DLD1 (cell line): Measurements from ENCODE around the gene B4GALT1.
"Not testable (repeated sequence)": the region's sequence is repeated elsewhere in the genome, so short reads cannot be mapped to it uniquely, and the experiment has no call there.

Experiments used
- in situ Hi-C: cut with HindIII; loops from 2 replicates; pipeline ENCODE4 v1.10.0; 2017; ENCODE audit warnings: low sequenced_read_pairs

B4GALT1 gene

DNA sequence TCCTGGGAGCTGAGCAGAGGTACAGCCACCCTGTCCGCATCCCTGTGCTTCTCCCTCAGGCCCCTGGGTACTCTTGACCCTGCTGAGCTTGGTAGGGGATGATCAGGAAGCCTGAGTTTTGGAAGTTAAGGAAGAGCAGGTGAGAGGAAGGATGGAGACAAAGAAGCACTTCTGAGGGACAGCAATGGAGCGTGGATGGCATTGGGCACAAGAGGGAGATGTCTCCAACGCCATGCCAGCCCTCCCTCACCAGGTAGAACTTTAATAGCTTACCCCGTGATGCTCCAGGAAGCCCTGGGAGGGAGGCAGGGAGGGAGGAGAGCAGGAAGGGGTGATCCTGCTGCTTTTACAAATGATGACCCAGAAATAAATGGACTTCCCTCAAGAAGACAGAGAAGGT is 60.8 kb downstream of the B4GALT1 start:
- in situ Hi-C loops: no loop called here

DNA sequence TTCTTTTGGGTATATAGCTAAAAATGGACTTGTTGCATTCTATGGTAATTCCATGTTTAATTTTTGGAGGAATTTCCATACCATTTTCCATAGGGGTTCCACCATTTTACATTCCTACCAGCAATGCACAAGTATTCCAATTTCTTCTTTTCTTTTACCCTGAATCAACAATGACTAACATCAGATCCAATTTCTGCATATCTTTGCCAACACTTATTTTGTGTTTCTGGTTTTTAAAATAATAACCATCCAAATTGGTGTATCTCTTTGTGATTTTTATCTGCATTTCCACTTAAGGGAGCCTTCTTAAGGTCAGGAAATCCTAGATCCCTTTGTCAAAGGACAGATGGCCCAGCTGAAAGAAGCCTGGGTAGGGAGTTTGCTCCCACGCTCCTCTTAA is 61.2 kb downstream of the B4GALT1 start:
- in situ Hi-C loops: no loop called here

DNA sequence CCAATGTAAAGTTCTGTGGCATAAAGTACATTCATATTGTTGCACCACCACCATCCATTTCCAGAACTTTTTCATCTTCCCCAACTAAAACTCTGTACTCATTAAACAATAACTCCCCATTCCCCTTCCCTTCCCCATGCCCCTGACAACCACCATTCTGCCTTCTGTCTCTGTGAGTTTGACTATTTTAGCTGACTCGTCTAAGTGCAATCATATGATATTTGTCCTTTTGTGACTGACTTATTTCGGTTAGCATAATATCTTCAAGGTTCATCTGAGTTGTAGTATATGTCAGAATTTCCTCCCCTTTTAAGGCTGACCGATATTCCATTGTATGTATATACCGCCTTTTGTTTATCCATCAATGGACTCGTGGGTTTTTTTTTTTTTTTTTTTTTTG is 61.6 kb downstream of the B4GALT1 start:
- in situ Hi-C loops: no loop called here

DNA sequence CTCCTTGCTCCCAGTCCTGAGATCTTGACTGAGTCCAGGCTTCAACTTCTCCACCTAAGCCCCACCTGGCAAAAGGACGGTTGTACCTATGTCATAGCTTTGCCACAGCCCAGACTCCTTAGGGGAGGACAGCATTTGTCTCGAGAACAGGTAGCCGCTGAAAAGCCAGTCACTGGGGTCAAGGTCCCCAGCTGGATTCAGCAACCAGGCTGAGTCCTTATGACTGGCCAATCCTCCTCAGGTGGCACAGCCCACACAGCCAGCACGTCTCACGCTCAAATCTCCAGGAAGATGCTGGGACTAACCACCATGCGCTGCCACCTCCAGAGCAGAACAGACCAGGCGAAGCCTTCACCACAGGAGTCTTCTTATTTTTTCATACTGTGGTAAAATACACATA is 62.7 kb downstream of the B4GALT1 start:
- in situ Hi-C loops: no loop called here

DNA sequence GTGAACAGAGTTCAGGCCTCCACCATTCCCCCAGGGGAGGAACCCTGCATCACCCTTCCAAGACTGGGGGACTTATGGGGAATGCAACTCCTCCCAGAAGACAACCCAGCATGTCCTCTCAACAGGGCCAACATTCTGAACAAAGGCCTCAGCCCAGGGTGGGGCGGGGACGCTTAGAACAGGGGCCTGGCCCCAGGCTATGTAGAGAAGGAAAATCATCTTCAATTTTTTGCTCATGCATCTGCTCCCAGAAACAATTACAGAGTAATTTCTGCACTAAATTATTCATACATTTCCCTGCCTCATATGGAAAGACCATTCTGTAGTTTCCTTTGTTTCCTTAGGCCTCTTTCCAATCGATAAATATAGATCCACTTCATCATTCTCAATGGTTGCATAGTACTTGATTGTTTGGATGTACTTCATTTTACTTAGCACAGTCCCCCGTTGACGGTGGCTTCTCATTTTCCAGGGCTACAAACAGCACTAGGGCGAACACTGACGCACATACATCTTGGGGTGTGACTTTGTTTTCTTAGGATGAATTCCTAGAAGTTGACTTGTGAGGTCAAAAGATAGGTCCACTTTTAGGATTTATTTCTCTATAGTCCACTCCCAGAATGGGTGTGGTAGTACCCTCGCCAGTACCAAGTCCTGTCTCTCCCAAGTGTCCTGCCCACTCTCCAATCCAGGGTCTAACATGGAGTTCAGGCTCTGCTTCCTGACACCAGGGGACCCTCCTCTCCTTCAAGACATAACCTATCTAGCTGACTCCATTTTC is 63.4 kb downstream of the B4GALT1 start:
- in situ Hi-C loops: no loop called here

- in situ Hi-C loops: no loop called here
Observed at GRCh38 chr9:33102551-33103210, 64.5 kb downstream of the B4GALT1 start.

DNA sequence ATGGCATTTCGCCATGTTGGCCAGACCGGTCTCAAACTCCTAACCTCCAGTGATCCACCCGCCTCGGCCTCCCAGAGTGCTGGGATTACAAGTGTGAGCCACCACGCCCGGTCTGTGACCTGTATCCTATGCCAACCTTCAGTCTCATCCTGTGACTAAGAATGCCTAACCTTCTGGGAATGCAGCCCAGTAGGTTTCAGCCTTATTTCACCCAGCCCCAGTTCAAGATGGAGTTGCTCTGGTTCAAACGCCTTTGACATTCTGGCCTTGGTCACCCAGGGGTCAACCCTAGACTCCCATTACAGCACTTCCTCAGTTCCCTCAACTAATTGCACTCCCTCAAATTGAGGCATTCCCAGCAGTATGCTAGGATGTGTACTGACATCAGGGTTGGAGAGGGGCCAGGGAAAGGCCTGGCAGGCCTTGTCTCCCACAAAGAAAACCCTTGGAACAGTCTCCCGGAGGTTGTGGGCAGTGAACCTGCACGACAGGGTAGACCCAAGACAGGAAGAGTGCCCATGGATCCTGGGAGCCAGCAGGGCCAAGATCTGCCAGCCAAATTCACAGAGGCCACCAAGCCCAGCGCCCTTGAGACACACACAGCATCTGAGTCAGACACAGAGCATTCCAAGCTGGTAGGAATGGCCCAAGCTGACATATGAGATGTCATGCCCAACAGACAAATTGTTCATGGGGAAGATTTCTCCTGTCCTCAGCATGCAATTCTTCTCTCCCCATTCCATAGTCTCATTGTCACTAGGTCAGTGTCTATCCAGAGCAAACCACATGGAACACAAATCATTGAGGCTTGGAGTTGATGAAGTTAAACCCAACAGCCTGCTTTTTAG is 65.8 kb downstream of the B4GALT1 start:
- in situ Hi-C loops: no loop called here

DNA sequence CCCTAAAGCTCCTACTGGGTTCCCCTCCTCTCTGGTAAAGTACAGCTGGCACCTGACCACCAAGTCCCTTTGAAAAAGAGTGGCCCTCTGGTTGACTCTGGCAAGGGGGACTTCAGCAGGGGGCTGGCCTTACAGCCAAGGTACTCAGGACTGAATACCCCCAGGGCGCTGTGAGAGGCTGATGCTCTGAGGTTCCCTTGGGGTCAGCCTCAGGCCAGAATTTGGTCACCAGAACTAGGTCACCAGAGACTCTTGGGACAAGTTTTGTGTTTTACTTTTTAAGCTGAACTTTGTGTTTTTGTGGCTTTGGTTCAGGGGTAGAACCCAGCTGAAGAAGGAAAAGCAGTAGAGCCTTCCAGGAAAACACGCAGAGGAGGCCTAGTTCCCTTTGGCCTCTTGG is 67.4 kb downstream of the B4GALT1 start:
- in situ Hi-C loops: no loop called here

- in situ Hi-C loops: no loop called here
Observed at GRCh38 chr9:33097192-33097591, 69.9 kb downstream of the B4GALT1 start.

DNA sequence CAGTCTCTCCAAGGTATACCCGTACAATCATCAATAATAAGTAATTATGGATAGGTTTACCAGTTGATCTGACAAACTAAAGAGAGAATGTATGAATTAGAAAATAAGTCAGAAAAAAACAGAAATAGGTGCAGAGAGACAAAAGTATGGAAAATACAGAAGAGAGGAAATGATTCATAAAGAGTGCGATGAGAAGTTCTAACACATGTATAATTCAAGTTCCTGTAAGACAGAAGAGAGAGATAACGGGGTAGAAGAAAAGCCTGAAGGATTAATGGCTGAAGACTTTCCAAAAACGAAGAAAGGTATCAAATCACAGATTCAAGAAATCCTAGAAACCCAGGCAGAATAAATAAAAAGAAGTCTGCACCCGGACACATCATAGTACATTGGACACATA is 74.5 kb downstream of the B4GALT1 start:
- in situ Hi-C loops: no loop called here

- in situ Hi-C loops: not testable (repeated sequence)
Observed at GRCh38 chr9:33085672-33086071, 81.5 kb downstream of the B4GALT1 start.

- in situ Hi-C loops: no loop called here
Observed at GRCh38 chr9:33082538-33083326, 84.4 kb downstream of the B4GALT1 start.

DNA sequence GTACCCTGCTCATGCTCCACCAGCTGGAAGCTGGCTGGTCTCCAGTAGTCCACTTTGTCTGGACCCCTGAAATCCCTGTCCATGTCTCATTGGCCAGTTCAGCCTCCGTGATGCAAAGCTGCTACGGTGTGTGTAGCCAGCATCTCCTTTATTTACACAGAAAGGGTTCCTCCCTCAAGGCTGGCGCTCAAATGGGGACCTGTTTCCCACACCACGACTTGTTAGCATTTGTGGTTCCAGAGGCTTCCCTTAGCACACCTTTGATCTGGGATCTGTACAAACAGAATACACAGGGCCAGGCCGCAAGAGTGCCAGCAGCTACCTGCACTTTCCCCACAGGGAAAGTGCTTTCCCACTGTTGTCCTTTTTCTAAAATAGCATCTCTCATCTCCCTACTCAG is 85.0 kb downstream of the B4GALT1 start:
- in situ Hi-C loops: no loop called here

DNA sequence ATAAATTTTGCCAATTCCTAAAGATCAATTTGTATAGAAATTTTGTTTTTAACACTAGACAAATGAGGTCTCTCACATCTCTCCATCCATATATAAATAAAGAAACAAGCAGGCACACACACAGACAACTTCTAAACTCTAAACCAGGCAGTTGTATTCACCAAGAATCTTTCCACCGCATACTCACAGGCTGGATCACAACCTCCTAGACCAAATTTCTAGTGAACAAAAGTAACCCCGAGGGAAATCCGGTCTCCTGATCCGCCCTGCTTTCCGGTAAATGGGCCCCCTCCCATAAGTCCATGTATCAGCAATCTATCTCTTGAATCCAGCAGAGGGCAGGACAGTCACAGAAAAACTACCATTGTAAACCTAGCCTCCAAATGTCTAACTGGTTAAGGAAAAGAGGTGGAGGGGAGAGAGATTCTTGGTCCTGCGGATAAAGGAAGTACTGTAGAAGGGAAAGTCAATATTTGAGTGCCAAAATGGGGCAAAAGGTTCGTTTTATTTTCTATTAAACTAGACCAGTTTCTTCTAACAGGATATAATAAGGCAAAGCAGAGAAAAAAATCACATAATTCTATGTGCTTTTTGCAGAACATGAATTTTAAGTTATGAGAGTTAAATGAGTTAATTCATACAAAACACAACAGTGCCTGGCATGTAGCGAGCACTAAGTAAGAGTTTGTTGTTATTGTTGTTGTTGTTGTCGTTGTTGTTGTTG is 85.8 kb downstream of the B4GALT1 start:
- in situ Hi-C loops: no loop called here

GRCh38 chr9:33080534-33080933 is 86.6 kb downstream of the B4GALT1 start:
- in situ Hi-C loops: no loop called here

DNA sequence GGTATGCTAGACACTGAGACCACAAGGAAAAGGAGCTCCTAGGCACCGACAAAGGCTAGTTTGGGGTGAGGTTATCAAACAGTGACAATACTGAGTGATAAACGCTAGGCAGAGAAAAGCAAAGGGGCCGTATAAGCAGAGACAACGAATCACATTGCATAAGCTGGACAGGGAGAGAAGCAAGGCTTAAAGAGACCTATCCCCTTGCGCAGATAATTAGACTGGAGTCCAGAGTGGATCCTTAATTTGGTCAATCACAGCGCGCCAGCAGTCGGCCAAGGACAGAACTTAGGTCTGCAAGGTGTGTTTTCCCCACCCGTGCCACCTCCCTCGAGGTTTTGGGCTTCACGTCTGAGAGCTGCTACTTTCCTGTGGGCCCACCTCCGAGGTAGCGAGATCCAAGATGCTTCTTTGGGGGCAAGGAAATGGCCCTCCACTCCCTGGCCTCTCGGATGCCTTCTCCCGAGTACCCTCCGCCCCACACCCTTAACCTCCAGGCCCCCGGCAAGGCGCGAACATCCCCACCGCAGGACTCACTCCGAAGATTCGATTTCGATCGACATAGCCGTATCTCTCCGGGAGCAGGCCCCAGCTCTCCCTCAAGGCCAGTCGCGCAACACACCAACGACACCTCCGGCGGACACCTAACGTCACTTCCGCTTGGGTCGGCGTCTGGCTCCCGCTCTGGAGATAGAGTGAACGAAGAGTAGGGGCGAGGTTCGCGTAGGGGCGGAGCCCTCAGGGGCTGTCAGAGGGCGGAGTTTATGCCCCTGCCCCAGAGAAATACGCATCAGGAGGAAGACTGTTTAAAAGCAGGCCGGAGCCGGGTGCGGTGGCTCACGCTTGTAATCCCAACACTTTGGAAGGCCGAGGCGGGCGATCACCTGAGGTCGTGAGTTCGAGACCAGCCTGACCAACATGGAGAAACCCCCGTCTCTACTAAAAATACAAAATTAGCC is 90.8 kb downstream of the B4GALT1 start, which contains the start of gene SMU1:
Gene SMU1, minus strand, starts transcription at position 629 of the 959 bp plus-strand sequence. Its CDS starts 66 bp downstream, at position 563.
- in situ Hi-C loops: loop anchor here (5.0 kb wide), 1 partner anchor 76 kb away; no protein-coding TSS in a partner anchor

DNA sequence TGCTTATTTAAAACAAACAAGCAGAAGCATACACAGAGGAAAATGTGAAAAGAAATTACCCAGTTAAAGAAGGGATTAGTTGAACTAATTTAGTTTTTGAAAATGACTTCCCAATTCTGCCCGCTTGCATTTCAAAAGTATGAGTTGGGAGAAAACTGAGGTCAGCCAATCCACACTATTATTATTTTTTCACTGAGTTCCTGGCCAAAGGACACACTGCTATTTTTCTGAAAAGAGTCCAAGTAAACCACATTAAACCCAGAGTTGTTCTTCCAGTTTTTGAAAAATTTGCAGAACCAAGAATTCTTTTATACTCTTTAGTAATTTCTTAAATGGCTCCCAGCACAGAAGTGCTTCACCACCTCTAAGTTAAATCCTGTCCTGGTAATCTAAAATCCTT is 98.1 kb downstream of the B4GALT1 start:
- in situ Hi-C loops: no loop called here

DNA sequence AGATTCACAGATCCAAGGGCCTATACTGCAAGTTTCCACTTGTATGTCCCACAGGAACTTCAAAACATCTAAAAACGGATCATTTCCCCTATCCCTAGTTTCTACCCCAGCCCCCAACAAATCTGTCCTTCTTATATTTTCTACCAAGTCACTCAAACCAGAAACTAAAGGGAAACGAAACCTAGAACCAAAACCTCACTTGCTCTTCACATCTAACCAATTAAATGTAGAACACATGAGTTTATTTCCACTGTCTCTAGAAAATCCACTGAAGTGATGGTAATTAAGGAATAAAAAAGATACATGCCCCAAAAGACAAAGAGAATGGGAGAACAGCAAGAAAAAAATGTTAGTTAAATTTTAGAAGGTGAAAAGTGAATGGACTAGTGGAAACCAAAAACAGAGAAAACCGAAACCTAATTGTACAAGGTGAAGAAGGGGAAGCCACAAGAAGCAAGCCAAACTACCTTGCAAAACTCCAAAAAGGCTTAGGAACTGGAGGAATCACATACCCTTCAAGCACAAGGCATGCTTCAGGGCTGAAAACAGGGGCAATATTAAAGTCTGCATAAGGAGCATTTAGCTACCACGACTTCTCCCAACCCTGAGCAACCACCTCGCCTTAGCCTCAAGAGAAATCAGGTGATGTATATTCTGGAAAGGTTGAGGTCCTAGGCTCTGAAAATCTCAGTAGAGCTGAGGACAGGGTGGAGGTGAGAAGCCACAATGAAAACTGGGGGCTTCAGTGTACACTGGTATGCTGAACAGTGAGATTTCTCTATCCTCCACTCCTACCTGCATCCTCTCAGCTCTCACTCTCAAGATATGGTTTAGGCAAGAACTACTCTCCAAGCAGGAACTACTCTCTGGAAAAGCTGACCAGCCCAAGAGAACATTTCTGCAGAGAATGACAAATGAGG is 101.7 kb downstream of the B4GALT1 start:
- in situ Hi-C loops: no loop called here
